Smooth muscle cell (in vitro differentiated cells): Measurements from ENCODE around the gene HAPLN2. TPM values are rescaled to one million over a fixed set of nuclear protein-coding genes. Genes with fewer than 3 reads are reported as not detected.

ENCODE experiments used
- DNase-seq: peaks from one replicate; lab custom pipeline; 2025; ENCODE audit not compliant: unreplicated experiment; lab: John Stamatoyannopoulos, UW
- H2AFZ ChIP-seq: fragments of 200-600 bp; sonication (generic); 2 replicates; pipeline ENCODE4 v1.6.0; 2016; ENCODE audit warnings: antibody characterized with exemption, low read depth, mild to moderate bottlenecking
- H3F3A ChIP-seq: fragments of 200-600 bp; sonication (generic); 2 replicates; pipeline ENCODE4 v1.6.0; 2017; ENCODE audit warnings: antibody characterized with exemption, low read depth
- H3K27ac ChIP-seq: fragments of 200-600 bp; sonication (generic); 2 replicates; pipeline ENCODE4 v1.5.1; 2016; ENCODE audit warnings: low read depth, mild to moderate bottlenecking
- H3K27me3 ChIP-seq: fragments of 200-600 bp; sonication (generic); 2 replicates; pipeline ENCODE4 v1.6.1; 2016; ENCODE audit warnings: low read depth, mild to moderate bottlenecking
- H3K36me3 ChIP-seq: fragments of 200-600 bp; sonication (generic); 2 replicates; pipeline ENCODE4 v1.5.1; 2016; ENCODE audit warnings: low read depth
- H3K4me1 ChIP-seq: fragments of 200-600 bp; sonication (generic); 2 replicates; pipeline ENCODE4 v1.5.1; 2016; ENCODE audit warnings: low read depth
- H3K4me2 ChIP-seq: fragments of 200-600 bp; sonication (generic); 2 replicates; pipeline ENCODE4 v1.6.0; 2016; ENCODE audit warnings: mild to moderate bottlenecking
- H3K4me3 ChIP-seq: fragments of 200-600 bp; sonication (generic); 2 replicates; pipeline ENCODE4 v1.5.1; 2016; ENCODE audit warnings: mild to moderate bottlenecking
- H3K79me2 ChIP-seq: fragments of 200-600 bp; sonication (generic); 2 replicates; pipeline ENCODE4 v1.6.0; 2016; ENCODE audit warnings: low read depth, mild to moderate bottlenecking
- H3K9ac ChIP-seq: fragments of 200-600 bp; sonication (generic); 2 replicates; pipeline ENCODE4 v1.6.0; 2016; ENCODE audit warnings: low read depth
- H3K9me3 ChIP-seq: fragments of 200-600 bp; sonication (generic); replicated peaks from 2 replicates; pipeline ENCODE4 v1.5.1; 2016; ENCODE audit warnings: low read depth
- H4K20me1 ChIP-seq: fragments of 200-600 bp; sonication (generic); 2 replicates; pipeline ENCODE4 v1.6.0; 2016; ENCODE audit warnings: low read depth
- CTCF ChIP-seq: fragments of 200-600 bp; sonication (generic); IDR thresholded peaks from 2 replicates; pipeline ENCODE4 v1.5.1; 2017; ENCODE audit warnings: borderline replicate concordance, mild to moderate bottlenecking, antibody characterized with exemption; ENCODE audit not compliant: insufficient read depth, poor library complexity, severe bottlenecking
- WGBS: methylation state at CpG from one replicate; pipeline ENCODE4 v1.1.7; 2016; ENCODE audit warnings: low lambda C conversion rate; 5-methylcytosine and 5-hydroxymethylcytosine counted together
- polyA plus RNA-seq: library from polyadenylated mRNA; unstranded; fragments of >200 nt; fragmentation: Nextera tagmentation; extraction: Ambion mirVana; gene quantifications from 2 replicates; pipeline ENCODE4 v1.2.1, GENCODE V29; 2016
- total RNA-seq: library from RNA; depleted of rRNA; stranded (reverse); fragments of >200 nt; gene quantifications from 2 replicates; pipeline ENCODE4 v1.2.3, GENCODE V29; 2014

Gene HAPLN2
- total and polyA plus RNA-seq, 2 experiments from 2014 or later: 1.00 TPM; not detected in 1

- no peaks in the 10 kb centered on the region for H4K20me1 ChIP-seq
- H3F3A ChIP-seq: no peaks in the 10 kb centered on the region
- H3K4me3 ChIP-seq: no peak overlapping the region
- no peak overlapping the region for H2AFZ ChIP-seq
- H3K4me2 ChIP-seq: no peak overlapping the region
- H3K36me3 ChIP-seq: no peaks in the 10 kb centered on the region
- no peak overlapping the region for H3K27ac ChIP-seq
- no peaks in the 10 kb centered on the region for H3K4me1 ChIP-seq
- H3K79me2 ChIP-seq: no peaks in the 10 kb centered on the region
- 70% methylated on average over 3 of the region's 3 CpGs for WGBS
- no peak for TF ChIP-seq CTCF
- no peak for DNase-seq
- H3K27me3 ChIP-seq: peaks cover 60% of the 10 kb centered on the region
- no peaks in the 10 kb centered on the region for H3K9me3 ChIP-seq
- H3K9ac ChIP-seq: no peak overlapping the region
Observed at GRCh38 chr1:156632355-156632754, 13.1 kb downstream of the HAPLN2 start.

GRCh38 chr1:156638189-156638985 lies 19.2 kb downstream of the HAPLN2 start:
- Histone ChIP-seq H4K20me1 (peaks cover 12% of the 10 kb centered on the region), H3K4me1 (peaks cover 14% of the 10 kb centered on the region), H3K79me2 (no peaks in the 10 kb centered on the region), H3K9me3 (no peaks in the 10 kb centered on the region), H3K27me3 (peaks cover 89% of the 10 kb centered on the region), H3K27ac (no peak overlapping the region), H2AFZ (no peak overlapping the region), H3K4me3 (no peak overlapping the region), H3K4me2 (no peak overlapping the region), H3K36me3 (no peaks in the 10 kb centered on the region), H3K9ac (no peak overlapping the region), H3F3A (no peaks in the 10 kb centered on the region)
- DNase-seq: no peak
- TF ChIP-seq CTCF: no peak
- 67% methylated on average over 8 of the region's 8 CpGs for whole genome bisulfite sequencing

- Histone ChIP-seq H3K27ac (no peak overlapping the region), H3K9me3 (no peaks in the 10 kb centered on the region), H4K20me1 (peaks cover 12% of the 10 kb centered on the region), H3F3A (no peaks in the 10 kb centered on the region), H2AFZ (no peak overlapping the region), H3K4me3 (no peak overlapping the region), H3K79me2 (no peaks in the 10 kb centered on the region), H3K4me2 (no peak overlapping the region), H3K9ac (no peak overlapping the region), H3K36me3 (no peaks in the 10 kb centered on the region), H3K4me1 (peaks cover 14% of the 10 kb centered on the region), H3K27me3 (peaks cover 92% of the 10 kb centered on the region)
- DNase-seq: no peak
- no peak for TF ChIP-seq CTCF
- WGBS: 51% methylated on average over 6 of the region's 6 CpGs
Observed at GRCh38 chr1:156639601-156640101, 20.4 kb downstream of the HAPLN2 start.
